GM12865 (cell line): Measurements from ENCODE around the gene CTNND2.
A peak's percentile ranks its signal among the peaks of the same experiment; 100 is the strongest.

Source experiments
- DNase-seq: peaks from one replicate; pipeline ENCODE4 v3.0.0; 2010; ENCODE audit warnings: low read depth
- H3K4me3 ChIP-seq: 2 replicates; pipeline ENCODE4 v1.5.1; 2011; ENCODE audit warnings: mild to moderate bottlenecking, low read depth, low read length, control low read depth
- TF ChIP-seq, protein P1 (sequence below): IDR thresholded peaks from 2 replicates; pipeline ENCODE4 v1.5.1; 2011; ENCODE audit warnings: low read length, control low read depth, low read depth, inconsistent platforms; ENCODE audit not compliant: insufficient read depth; ENCODE audit errors: missing control alignments

CTNND2 gene

GRCh38 chr5:11922394-11922793 lies 18.1 kb upstream of the CTNND2 start:
- DNase-seq, result no peak
- H3K4me3 ChIP-seq, result no peak overlapping the region
- TF ChIP-seq, protein P1, sequence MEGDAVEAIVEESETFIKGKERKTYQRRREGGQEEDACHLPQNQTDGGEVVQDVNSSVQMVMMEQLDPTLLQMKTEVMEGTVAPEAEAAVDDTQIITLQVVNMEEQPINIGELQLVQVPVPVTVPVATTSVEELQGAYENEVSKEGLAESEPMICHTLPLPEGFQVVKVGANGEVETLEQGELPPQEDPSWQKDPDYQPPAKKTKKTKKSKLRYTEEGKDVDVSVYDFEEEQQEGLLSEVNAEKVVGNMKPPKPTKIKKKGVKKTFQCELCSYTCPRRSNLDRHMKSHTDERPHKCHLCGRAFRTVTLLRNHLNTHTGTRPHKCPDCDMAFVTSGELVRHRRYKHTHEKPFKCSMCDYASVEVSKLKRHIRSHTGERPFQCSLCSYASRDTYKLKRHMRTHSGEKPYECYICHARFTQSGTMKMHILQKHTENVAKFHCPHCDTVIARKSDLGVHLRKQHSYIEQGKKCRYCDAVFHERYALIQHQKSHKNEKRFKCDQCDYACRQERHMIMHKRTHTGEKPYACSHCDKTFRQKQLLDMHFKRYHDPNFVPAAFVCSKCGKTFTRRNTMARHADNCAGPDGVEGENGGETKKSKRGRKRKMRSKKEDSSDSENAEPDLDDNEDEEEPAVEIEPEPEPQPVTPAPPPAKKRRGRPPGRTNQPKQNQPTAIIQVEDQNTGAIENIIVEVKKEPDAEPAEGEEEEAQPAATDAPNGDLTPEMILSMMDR, result no peak

DNA sequence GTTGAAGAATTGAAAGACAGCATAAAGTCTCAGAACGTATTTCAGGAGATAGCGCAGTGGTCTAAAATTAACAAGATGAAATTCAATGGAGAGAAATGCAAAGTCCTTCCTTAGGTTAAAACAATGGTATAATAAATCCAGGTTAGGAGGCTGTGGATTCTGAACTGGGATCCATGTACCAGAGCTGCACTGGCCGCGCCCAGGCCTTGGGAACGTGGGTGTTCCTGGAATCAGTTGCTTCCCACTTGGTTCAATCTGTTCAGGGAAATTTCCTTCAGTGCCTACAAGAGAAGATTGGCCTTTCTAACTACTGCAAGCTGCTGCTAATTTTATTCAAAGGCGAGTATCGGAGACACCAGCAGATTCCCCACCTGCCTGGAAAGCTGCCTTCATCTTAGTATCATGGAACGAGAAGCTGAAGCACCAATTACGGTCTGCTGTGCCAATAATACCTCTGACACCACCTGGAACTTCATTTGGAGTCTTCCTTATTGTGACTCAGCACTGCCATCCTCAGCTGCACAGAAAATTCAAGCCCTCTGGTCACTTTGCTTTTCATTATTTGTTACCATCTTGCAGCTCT lies 14.3 kb upstream of the CTNND2 start:
- no peak for DNase-seq
- H3K4me3 ChIP-seq, result no peak overlapping the region
- TF ChIP-seq, protein P1, result no peak

- DNase-seq, result no peak
Observed at GRCh38 chr5:11909471-11909870, 5.2 kb upstream of the CTNND2 start.

DNA sequence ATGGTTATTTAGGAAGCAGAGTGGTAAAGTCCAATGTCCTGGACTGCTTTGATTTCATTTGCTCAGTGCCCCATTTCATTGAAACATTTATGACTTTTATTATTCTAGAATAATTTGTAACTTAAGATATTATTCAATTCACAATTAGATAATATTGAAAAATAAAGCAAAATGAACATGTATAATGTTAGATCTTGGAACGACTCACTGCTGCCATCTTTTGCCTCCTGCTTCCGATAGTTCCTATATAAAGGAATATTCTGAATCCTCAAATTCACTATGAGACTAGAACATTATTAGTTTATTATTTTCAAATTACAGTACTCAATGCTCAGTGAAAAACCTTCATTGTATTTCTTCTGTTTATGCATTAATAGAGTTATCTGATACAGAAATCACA lies 2.3 kb upstream of the CTNND2 start:
- H3K4me3 ChIP-seq, result no peak overlapping the region
- TF ChIP-seq, protein P1, result no peak
- DNase-seq, result no peak

More at GRCh38 chr5:11909471-11909870, 5.2 kb upstream of the CTNND2 start:
- no peak overlapping the region for H3K4me3 ChIP-seq
- TF ChIP-seq, protein P1, result no peak

DNA sequence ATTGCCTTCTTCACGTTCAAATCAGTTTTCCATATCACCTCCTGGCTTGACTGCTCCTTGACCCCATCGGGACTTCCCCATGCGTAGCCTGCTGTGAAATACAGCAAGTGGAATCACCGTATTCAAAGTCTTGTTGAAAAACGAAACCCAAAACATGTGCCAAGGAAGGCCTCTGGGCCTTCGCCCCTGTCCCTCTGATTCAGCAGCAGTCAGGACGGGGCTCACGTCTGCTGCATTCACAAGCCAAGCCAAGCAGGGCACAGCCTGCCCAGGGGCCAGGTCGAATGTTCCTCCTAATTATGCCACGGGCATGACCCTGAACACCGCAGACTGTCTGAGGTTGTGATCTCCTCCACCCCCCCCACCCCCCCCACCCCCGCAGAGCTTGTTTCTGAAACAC lies 960 bp upstream of the CTNND2 start:
- DNase-seq, result no peak
- TF ChIP-seq, protein P1, result no peak
- H3K4me3 ChIP-seq, result no peak overlapping the region

DNA sequence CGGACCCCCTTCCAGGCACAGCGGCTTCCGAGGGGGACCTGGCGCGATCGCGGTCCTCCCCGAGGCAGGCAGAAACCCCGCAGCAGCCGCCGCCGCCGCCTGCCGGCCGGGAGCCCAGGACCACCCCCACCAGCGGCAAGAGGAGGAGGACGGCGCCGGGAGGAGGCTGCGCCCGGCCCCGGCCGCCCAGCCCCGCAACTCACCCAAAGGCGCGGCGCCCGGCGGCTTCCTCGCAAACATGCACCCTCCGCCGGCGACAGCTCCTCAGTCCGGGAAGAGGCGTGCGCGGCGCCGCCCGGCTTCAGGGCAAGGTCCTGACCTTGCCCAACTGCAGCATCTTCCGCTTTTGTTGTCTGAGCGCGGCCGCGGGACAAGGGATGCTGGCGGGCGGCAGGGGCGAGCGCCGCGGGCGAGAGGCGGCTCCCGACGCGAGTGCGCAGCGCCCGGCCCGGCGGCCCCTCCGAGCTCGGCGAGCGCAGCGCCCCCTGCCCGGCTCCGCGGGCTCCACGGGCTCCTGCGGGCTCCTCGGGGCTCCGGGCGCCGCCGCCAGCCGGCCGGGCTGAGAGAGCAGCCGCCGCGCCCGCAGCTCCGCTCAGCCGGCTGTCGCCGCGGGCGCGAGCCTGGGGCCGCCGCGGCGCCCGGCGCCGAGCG lies 507 bp downstream of the CTNND2 start:
- TF ChIP-seq, protein P1, result no peak
- no peak overlapping the region for H3K4me3 ChIP-seq
- DNase-seq, result peak; percentile 5
